ENCODE measurements around the gene TRMT6.
A peak's percentile ranks its signal among the peaks of the same experiment; 100 is the strongest.

The TRMT6 gene

GRCh38 chr20:5950271-5951031, at the start of gene TRMT6, which contains the start of gene MCM8:
Gene TRMT6 (minus strand): TSS chr20:5950533. CDS start chr20:5950405, 128 bp downstream.
Gene MCM8 (plus strand): TSS chr20:5950652. CDS start chr20:5952016, 1,364 bp downstream.
- DNase-seq, result peak; percentile 97

GRCh38 chr20:5999783-6000182, 49.5 kb upstream of the TRMT6 start:
- no peak for DNase-seq

GRCh38 chr20:5996765-5997164, 46.4 kb upstream of the TRMT6 start:
- DNase-seq, result peak; percentile 5

- no peak for DNase-seq
These were observed 41.5 kb upstream of the TRMT6 start for GRCh38 chr20:5991623-5992441.

- no peak for DNase-seq
These were observed 40.6 kb upstream of the TRMT6 start for GRCh38 chr20:5990946-5991345.

- DNase-seq, result no peak
These were observed 39.2 kb upstream of the TRMT6 start for GRCh38 chr20:5989539-5989938.

- DNase-seq, result no peak
These were observed 37.0 kb upstream of the TRMT6 start for GRCh38 chr20:5987383-5987782.

GRCh38 chr20:5980720-5981538, 30.6 kb upstream of the TRMT6 start:
- no peak for DNase-seq

- no peak for DNase-seq
These were observed 29.5 kb upstream of the TRMT6 start for GRCh38 chr20:5979801-5980200.

- no peak for DNase-seq
These were observed 27.6 kb upstream of the TRMT6 start for GRCh38 chr20:5977975-5978374.

- no peak for DNase-seq
These were observed 26.9 kb upstream of the TRMT6 start for GRCh38 chr20:5977223-5977622.

GRCh38 chr20:5975778-5976177, 25.4 kb upstream of the TRMT6 start:
- DNase-seq, result no peak

- no peak for DNase-seq
These were observed 24.2 kb upstream of the TRMT6 start for GRCh38 chr20:5974531-5974930.

GRCh38 chr20:5973971-5974370, 23.6 kb upstream of the TRMT6 start:
- DNase-seq, result no peak

GRCh38 chr20:5973172-5973571, 22.8 kb upstream of the TRMT6 start:
- DNase-seq, result no peak

GRCh38 chr20:5971203-5971602, 20.9 kb upstream of the TRMT6 start:
- no peak for DNase-seq

GRCh38 chr20:5970381-5970780, 20.0 kb upstream of the TRMT6 start:
- DNase-seq, result no peak

GRCh38 chr20:5969940-5970339, 19.6 kb upstream of the TRMT6 start:
- no peak for DNase-seq

- no peak for DNase-seq
These were observed 19.1 kb upstream of the TRMT6 start for GRCh38 chr20:5969348-5969935.

- no peak for DNase-seq
These were observed 18.1 kb upstream of the TRMT6 start for GRCh38 chr20:5968462-5968861.

- no peak for DNase-seq
These were observed 17.1 kb upstream of the TRMT6 start for GRCh38 chr20:5967469-5967868.

GRCh38 chr20:5949943-5950270, 426 bp downstream of the TRMT6 start:
- DNase-seq, result no peak

GRCh38 chr20:5947276-5947675, 3.1 kb downstream of the TRMT6 start:
- DNase-seq, result peak; percentile 47

Measured in stimulated activated naive CD4-positive, alpha-beta T cell treated with Interleukin-2 at 50 U/mL for 16 hours (primary cell).